Daoy (cell line): ENCODE results near the gene THBS3. TPM values are rescaled to one million over a fixed set of nuclear protein-coding genes. Genes with fewer than 3 reads are reported as not detected.
"Not testable (repeated sequence)": the region's sequence is repeated elsewhere in the genome, so short reads cannot be mapped to it uniquely, and the experiment has no call there.

ENCODE experiments used
- DNase-seq: peaks from one replicate; pipeline ENCODE4 v3.0.0-alpha.2; 2015; ENCODE audit warnings: low read depth
- total RNA-seq: library from RNA; depleted of rRNA; stranded (reverse); fragments of >200 nt; shearing (Covaris generic); gene quantifications from 2 replicates; pipeline ENCODE4 v1.2.3, GENCODE V29; 2014

Gene THBS3
- total RNA-seq, 1 experiment from 2014 or later: 2.9 TPM

- not testable (repeated sequence) for DNase-seq
Measured at GRCh38 chr1:155189926-155190325, 17.8 kb downstream of the THBS3 start.

GRCh38 chr1:155188268-155188667 lies 19.4 kb downstream of the THBS3 start:
- DNase-seq: no peak

DNA sequence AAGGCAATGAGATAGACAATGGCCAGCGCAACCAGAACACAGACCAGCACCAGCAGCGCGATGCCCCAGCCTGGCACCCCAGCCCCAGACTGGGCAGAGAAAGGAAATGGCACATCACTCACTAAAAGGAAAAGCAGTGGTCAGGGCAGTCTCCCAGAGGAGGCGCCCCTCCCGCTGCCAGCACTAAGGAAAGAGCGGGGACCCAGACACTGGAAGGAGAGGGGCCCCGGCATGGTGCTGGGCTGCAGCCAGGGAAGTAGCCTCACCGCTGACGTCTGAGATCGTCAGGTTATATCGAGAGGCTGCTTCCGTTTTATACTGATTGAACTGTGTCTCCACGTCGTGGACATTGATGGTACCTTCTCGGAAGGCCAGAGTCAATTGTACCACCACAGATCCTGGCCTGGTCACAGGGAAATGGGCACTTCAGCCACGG lies 20.2 kb downstream of the THBS3 start:
- no peak for DNase-seq

GRCh38 chr1:155186794-155187455 lies 20.8 kb downstream of the THBS3 start:
- no peak for DNase-seq

DNA sequence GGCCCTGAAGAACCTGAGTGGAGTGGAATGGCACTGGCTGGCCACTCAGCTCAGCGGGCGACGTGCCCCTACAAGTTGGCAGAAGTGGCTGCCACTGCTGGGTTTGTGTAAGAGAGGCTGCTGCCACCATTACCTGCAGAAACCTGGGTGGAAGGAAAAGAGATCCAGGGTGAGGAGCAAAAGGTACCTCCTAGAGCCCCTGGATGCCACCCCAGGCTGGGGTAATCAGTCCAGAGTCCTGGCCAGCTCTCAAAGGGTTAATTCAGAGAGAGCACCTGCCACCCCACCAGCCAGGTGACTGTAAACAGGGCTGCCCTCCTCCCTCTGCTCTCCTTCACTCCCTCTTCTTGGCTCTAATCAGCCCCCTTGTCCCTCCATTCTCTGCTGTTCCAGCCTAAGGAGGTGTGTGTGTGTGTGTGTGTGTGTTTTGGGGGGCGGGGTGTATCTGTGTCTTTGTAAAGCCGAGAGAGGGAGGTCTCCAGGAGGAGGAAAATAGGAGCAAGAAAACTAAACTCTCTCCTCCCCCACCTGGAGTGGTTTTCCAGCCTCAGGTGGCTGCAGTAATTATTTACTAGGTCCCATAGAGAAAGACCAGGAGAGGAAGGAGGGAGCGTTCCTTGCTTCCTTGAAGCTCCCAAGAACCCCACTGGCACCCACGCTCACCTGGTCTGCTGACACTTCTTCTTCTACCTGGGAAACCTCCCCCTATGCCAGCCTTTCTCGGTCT lies 21.5 kb downstream of the THBS3 start:
- DNase-seq: no peak

DNA sequence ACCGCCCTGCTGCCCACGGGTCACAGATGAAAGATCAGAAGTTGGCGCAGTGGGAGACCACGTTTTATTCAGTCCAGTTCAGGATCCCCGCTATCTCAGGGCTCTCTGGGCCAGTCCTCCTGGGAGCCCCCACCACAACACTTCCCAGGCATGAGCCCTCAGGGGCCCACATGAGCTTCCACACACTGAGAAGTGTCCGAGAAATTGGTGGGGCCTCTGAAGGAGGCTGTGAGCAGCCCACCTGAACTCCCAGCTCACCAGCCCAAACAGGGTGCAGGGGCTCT lies 22.0 kb downstream of the THBS3 start:
- DNase-seq: no peak

DNA sequence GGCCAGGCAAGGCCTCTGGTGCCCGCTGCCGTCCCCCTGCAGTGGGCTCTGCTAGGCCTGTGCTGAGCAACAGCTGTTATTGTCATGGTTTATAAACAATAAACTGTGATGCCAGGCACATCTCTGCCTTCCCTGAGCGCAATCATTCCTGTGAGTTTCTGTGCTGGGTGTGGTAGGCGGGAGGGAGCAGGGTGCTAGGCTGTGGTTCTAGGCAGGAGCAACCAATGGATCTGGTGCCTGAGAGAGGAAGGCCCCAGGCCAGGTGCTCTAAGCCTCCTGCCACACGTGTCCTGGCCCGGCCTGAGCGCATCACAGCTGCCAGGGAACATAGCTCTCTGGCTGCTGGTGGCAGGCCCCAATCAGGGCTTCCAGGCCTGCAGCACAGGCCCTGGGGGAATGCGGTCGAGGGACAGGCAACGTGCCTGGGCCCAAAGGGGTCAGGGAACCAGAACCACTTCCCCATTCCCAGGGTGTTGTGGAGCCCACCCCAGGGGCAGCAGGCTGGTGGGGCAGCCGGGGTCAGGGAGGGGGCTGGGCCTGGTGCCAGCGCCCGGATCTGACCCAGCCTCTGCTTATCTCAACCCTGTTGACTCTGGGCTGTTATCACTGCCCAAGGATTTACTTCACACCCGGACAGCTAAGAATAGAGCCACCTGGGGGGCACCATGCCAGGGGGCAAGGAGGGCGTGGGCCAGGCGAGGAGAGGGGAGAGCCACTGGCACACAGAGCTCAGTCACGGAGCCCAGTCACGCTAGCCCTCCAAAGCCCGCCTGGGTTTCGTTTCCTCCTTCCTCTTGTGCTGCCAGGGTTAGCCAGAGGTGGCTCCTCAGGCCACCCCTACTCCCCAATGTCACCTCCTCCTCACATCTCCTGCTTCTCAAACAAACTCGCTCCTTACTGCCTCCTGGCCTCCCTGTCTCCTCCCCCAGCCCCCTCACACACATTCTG lies 22.6 kb downstream of the THBS3 start:
- peak; percentile 30 for DNase-seq

DNA sequence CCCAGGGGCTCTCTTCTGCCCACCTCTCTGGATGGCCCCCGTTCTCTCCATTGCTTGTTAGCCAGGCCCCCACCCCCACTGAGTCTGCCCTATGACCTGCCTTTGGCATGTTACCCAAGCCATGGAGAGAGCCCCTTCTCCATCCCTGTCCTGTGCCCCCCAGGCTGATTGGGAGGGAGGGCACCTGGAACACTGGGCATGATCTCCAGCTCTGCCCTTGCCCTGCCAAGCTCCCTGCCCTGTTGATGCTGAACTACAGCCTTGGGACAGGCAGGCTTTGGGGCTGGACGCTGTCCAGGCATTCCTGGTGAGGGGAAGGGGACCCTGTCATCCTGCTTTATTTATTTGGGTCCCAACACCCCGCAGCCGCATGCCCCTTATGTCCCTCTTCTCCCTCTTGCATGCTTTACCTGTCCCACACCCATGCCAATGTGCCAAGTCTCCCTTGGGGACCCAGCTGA lies 23.3 kb downstream of the THBS3 start:
- DNase-seq: peak; percentile 2

DNA sequence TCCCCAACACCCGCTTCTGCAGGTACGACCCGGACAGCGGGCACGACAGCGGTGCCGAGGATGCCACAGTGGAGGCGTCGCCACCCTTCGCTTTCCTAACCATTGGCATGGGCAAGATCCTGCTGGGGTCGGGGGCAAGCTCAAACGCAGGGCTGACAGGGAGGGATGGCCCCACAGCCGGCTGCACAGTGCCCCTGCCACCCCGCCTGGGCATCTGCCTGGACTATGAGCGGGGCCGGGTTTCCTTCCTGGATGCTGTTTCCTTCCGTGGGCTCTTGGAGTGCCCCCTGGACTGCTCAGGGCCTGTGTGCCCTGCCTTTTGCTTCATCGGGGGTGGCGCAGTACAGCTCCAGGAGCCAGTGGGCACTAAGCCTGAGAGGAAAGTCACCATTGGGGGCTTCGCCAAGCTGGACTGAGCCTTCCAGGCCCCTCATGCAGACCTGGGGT lies 23.9 kb downstream of the THBS3 start:
- no peak for DNase-seq

- DNase-seq: no peak
Measured at GRCh38 chr1:155182052-155182550, 25.6 kb downstream of the THBS3 start.

- no peak for DNase-seq
Measured at GRCh38 chr1:155181371-155182051, 26.2 kb downstream of the THBS3 start.

DNA sequence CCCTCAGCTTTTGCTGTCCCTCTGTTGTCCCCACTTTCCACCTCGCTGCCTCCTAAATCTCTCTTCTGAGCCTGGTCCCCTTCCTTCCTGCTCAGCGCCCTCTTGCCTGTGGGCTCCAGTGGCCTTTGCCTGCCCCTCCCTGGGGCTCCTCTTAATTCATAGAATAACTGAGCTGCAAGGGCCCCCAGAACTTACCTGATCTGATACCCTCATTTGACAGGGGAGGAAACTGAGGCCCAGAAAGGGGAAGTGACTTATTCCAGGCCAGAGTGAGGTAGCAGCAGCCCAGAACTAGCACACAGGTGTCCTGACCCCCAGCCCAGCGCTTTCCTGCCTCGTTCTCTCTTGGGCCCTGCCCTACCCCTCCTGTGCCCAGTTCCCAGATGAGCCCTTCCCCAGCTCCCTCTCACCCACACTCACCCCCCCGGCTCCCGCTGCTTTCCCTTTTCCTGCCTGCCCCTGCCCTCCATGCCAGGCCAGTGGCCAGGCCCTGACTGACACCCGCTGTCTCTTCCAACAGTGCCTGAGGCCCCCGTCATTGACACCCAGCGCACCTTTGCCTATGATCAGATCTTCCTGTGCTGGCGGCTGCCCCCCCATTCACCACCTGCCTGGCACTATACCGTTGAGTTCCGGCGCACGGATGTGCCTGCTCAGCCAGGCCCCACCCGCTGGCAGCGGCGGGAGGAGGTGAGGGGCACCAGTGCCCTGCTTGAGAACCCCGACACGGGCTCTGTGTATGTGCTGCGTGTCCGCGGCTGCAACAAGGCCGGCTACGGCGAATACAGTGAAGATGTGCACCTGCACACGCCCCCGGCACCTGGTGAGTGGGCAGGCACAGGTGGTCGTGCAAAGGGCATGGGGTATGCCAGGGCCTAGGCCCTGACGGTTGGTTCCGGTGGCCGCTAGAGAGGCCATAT lies 28.3 kb downstream of the THBS3 start:
- no peak for DNase-seq

GRCh38 chr1:155178441-155179111 lies 29.1 kb downstream of the THBS3 start:
- peak; percentile 2 for DNase-seq

DNA sequence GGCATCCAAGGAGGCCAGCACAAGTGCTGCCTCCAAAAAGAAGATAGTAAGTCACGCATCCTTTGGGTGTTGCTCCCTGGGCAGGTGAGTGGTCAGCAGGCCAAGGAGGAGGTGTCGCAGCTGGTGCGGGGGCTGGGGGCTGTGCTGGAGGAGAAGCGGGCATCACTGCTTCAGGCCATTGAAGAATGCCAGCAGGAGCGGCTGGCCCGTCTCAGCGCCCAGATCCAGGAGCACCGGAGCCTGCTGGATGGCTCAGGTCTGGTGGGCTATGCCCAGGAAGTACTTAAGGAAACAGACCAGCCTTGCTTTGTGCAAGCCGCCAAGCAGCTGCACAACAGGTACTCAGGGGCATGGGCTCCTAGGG lies 29.8 kb downstream of the THBS3 start:
- no peak for DNase-seq

- DNase-seq: peak; percentile 2
Measured at GRCh38 chr1:155177192-155177917, 30.3 kb downstream of the THBS3 start.

DNA sequence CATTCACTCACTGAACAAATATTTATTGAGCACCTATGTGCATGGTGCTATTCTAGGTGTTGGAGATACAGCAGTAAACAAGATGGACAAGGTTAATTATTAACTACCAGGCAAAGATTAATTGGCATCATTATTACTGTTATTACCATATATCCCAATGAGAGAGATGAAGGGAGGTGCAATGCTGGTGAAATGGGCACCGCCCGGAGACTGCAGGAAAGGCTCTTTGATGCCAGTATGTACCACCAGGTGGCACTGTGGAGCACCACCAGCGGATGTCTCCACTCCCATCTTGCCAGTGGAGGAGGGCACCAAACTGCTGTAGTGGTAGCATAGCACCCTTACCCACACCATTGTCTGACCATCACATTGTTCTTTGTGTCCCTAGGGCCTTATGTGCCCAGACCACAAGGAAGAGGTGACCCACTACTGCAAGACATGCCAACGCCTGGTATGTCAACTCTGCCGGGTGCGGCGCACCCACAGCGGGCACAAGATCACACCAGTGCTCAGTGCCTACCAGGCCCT lies 31.1 kb downstream of the THBS3 start:
- DNase-seq: peak; percentile 74

DNA sequence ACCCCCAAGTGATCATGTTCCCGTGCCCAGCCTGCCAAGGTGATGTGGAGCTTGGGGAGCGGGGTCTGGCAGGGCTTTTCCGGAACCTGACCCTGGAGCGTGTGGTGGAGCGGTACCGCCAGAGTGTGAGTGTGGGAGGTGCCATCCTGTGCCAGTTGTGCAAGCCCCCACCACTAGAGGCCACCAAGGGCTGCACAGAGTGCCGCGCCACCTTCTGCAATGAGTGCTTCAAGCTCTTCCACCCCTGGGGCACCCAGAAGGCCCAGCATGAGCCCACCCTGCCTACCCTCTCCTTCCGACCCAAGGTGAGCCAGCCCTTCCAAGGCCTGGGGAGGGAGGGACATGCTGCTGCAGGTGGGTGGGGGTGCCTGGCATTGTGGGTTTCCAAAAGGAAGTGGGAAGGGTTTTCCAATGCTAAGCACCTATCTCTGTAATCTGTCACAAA lies 31.7 kb downstream of the THBS3 start:
- no peak for DNase-seq

- DNase-seq: no peak
Measured at GRCh38 chr1:155175281-155175926, 32.3 kb downstream of the THBS3 start.
